Astrocyte (in vitro differentiated cells and primary cell): ENCODE data around the gene ANO4.

Source experiments
- EZH2 ChIP-seq: IDR thresholded peaks from 2 replicates; pipeline ENCODE4 v1.6.1; 2012; ENCODE audit warnings: mild to moderate bottlenecking, low read length, inconsistent platforms; ENCODE audit not compliant: insufficient read depth
- TF ChIP-seq, protein P1 (sequence below): IDR thresholded peaks from 2 replicates; pipeline ENCODE4 v1.5.1; 2011; ENCODE audit warnings: low read depth, mild to moderate bottlenecking, inconsistent platforms, low read length, moderate library complexity; ENCODE audit not compliant: insufficient read depth

DNA sequence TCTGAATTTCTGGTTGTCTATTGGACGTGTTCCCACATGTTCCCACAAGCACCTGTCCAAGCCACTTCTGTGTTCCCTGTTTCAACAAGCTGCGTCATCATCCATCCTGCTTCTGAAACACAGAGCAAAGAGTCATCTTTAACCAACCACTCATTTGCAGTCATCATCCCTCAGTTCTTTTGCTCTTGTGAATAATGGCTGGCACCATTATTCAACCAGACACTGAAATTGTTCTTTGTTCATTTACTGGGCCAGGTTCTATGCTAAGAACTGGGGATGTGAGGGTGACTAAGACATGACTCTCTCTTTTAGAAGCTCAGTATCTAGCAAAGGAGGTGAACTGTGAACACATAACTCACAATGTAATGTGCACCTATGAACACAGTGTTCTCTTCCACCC, 40.7 kb upstream of the ANO4 start:
- TF ChIP-seq, protein P1, sequence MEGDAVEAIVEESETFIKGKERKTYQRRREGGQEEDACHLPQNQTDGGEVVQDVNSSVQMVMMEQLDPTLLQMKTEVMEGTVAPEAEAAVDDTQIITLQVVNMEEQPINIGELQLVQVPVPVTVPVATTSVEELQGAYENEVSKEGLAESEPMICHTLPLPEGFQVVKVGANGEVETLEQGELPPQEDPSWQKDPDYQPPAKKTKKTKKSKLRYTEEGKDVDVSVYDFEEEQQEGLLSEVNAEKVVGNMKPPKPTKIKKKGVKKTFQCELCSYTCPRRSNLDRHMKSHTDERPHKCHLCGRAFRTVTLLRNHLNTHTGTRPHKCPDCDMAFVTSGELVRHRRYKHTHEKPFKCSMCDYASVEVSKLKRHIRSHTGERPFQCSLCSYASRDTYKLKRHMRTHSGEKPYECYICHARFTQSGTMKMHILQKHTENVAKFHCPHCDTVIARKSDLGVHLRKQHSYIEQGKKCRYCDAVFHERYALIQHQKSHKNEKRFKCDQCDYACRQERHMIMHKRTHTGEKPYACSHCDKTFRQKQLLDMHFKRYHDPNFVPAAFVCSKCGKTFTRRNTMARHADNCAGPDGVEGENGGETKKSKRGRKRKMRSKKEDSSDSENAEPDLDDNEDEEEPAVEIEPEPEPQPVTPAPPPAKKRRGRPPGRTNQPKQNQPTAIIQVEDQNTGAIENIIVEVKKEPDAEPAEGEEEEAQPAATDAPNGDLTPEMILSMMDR: no peak
- TF ChIP-seq EZH2: no peak
